Gastrocnemius medialis (tissue), 4 donors: ENCODE results near the gene SPSB1. TPM values are rescaled to one million over a fixed set of nuclear protein-coding genes. Genes with fewer than 3 reads are reported as not detected.

Experiments
- ATAC-seq, 2 donors: fragments of 150-250 bp; one replicate each; pipeline ENCODE4 v1.9.1; 2016
- DNase-seq, 2 donors: peaks; one replicate each; pipeline ENCODE4 v3.0.0-alpha.2; 2019
- H3K27ac ChIP-seq, 4 donors: fragments of 200-600 bp; sonication (generic); 1 replicate in 1 of 4; 2 replicates in 3 of 4; pipeline ENCODE4 v1.5.1; 2016 to 2018; ENCODE audit warnings: mild to moderate bottlenecking in 2 of 4, moderate library complexity in 1 of 4
- H3K27me3 ChIP-seq, 3 donors: fragments of 200-600 bp; sonication (generic) in 2 of 3; 1 replicate in 1 of 3; 2 replicates in 2 of 3; pipeline versions ENCODE4 v1.5.1 to v1.6.0; 2016 to 2019; ENCODE audit warnings: mild to moderate bottlenecking in 1 of 3, moderate library complexity in 1 of 3
- H3K36me3 ChIP-seq, 2 donors: fragments of 200-600 bp; sonication (generic) in 1 of 2; one replicate each; pipeline ENCODE4 v1.5.1; 2017 to 2018
- H3K4me1 ChIP-seq, 2 donors: fragments of 200-600 bp; sonication (generic) in 1 of 2; one replicate each; pipeline ENCODE4 v1.5.1; 2016 to 2017; ENCODE audit warnings: mild to moderate bottlenecking in 2 of 2
- H3K4me3 ChIP-seq, 4 donors: fragments of 200-600 bp; sonication (generic) in 3 of 4; 1 replicate in 1 of 4; 2 replicates in 3 of 4; pipeline ENCODE4 v1.5.1; 2016 to 2019; ENCODE audit warnings: mild to moderate bottlenecking in 2 of 4
- H3K9me3 ChIP-seq, 3 donors: fragments of 200-600 bp; sonication (generic) in 2 of 3; 1 replicate in 1 of 3; 2 replicates in 2 of 3; pipeline ENCODE4 v1.5.1; 2016 to 2019
- POLR2A ChIP-seq, 2 donors: fragments of 450-650 bp; IDR thresholded peaks; one replicate each; pipeline ENCODE4 v1.6.1; 2017; ENCODE audit warnings: antibody characterized with exemption in 2 of 2, mild to moderate bottlenecking in 2 of 2, moderate library complexity in 2 of 2
- in situ Hi-C, 4 donors: fragments of 200-750 bp; cut with MboI; loops; one replicate each; pipeline versions ENCODE4 v1.15.0 to v1.8.0; 2017; ENCODE audit warnings: low sequenced_read_pairs in 4 of 4
- intact Hi-C: fragments of 100-400 bp; cut with DNase I; formaldehyde crosslinking; loops from one replicate; pipeline ENCODE4 v1.15.1; 2023; ENCODE audit warnings: low total_unique reads
- total RNA-seq, 4 donors: library from RNA; depleted of rRNA; stranded (reverse); fragments of >200 nt; gene quantifications; one replicate each; pipeline versions ENCODE4 v1.1.0 to v1.2.3, GENCODE V29; 2016
- TF ChIP-seq, protein P1 (sequence below), 5 experiments: fragments of 450-650 bp in 3 of 5; fragments of 200-600 bp in 2 of 5; sonication (generic) in 2 of 5; IDR thresholded peaks in 4 of 5; conservative IDR thresholded peaks in 1 of 5; 1 replicate in 4 of 5; 2 replicates in 1 of 5; pipeline ENCODE4 v1.5.1; 2016 to 2019; ENCODE audit warnings: antibody characterized with exemption in 5 of 5, mild to moderate bottlenecking in 3 of 5, moderate library complexity in 3 of 5

SPSB1 gene
- total RNA-seq, 4 donors from 2014 or later: 40.4 to 161 (median 56.6) TPM

DNA sequence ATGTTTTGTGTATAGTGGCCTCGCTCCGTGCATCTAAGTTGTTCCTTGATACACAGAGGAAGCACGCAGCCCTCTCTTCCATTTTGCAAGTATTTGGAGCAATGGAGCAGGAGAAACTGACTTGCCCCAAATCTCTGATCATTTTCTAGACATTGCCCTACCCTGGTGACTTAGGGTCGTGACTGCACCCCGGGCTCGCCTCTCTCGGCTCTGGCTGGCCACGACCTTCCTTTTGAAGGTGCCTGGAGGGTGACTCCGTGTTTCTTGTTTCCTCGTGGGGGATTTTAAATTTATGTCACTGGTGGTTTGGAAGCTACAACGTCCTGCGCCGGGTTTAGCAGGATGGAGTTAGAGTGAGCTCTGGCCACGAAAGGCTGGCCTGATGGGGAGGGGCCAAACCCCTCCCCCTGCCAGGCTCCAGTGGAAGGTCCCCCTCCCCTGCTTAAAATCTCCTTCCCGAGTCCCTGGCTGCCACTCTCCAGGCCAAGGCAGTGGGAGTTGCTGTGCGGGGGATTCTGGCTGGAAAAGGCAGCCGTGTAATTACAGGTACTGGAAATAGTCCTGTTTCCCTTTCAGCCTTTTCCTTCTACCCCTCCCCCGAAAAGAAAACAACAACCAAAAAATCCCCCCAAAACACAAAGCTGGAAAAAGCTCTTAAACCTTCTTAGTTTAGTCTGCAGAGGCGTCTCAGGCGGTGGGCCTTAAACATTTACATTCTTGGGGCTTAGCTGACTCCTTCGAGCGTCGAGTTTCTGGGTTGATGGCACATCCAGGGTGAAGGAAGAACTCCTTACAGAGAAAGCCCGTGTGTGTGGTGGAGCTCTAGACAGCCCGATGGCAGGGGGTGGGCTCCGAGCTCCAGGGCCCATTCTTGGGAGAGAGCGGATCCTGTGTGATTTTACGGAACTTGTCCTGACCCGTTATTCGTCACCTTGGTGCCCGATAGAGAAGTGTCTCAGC is 28.1 kb downstream of the SPSB1 start:
- peaks cover 33 to 37% of the 10 kb centered on the region in 2 donors for H3K4me1 ChIP-seq
- in situ Hi-C loops: no loop called here
- H3K36me3 ChIP-seq: no peaks in the 10 kb centered on the region
- H3K27me3 ChIP-seq: no peaks in the 10 kb centered on the region
- intact Hi-C loops: no loop called here
- ATAC-seq: no peak
- H3K9me3 ChIP-seq: no peaks in the 10 kb centered on the region
- TF ChIP-seq, protein P1, sequence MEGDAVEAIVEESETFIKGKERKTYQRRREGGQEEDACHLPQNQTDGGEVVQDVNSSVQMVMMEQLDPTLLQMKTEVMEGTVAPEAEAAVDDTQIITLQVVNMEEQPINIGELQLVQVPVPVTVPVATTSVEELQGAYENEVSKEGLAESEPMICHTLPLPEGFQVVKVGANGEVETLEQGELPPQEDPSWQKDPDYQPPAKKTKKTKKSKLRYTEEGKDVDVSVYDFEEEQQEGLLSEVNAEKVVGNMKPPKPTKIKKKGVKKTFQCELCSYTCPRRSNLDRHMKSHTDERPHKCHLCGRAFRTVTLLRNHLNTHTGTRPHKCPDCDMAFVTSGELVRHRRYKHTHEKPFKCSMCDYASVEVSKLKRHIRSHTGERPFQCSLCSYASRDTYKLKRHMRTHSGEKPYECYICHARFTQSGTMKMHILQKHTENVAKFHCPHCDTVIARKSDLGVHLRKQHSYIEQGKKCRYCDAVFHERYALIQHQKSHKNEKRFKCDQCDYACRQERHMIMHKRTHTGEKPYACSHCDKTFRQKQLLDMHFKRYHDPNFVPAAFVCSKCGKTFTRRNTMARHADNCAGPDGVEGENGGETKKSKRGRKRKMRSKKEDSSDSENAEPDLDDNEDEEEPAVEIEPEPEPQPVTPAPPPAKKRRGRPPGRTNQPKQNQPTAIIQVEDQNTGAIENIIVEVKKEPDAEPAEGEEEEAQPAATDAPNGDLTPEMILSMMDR (IDR thresholded peaks at IDR 0.05 in 4 of 5, conservative IDR thresholded peaks at IDR 0.05 in 1 of 5): no peak
- TF ChIP-seq POLR2A (IDR thresholded peaks at IDR 0.05): no peak
- no peak overlapping the region for H3K4me3 ChIP-seq
- DNase-seq: no peak
- H3K27ac ChIP-seq: no peak overlapping the region

DNA sequence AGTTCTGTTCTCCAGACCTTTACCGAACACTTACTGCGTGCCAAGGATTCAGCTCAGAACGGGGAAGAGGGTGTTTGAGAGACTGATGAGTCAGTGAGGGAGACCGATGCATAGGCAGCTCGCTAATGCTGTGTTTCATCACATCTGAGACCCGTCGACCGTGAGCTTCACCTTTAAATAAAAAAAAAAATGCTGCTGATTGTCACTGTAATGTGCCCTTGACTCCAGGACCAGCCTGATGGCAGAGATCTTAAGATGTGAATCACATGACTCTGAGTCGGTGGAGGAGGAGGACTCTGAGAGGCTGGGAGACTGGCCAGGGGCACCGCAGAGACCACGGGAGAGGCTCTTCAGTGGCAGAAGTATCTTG is 28.8 kb downstream of the SPSB1 start:
- H3K4me1 ChIP-seq: peaks cover 33 to 39% of the 10 kb centered on the region in 2 donors
- in situ Hi-C loops: no loop called here
- H3K4me3 ChIP-seq: no peak overlapping the region

DNA sequence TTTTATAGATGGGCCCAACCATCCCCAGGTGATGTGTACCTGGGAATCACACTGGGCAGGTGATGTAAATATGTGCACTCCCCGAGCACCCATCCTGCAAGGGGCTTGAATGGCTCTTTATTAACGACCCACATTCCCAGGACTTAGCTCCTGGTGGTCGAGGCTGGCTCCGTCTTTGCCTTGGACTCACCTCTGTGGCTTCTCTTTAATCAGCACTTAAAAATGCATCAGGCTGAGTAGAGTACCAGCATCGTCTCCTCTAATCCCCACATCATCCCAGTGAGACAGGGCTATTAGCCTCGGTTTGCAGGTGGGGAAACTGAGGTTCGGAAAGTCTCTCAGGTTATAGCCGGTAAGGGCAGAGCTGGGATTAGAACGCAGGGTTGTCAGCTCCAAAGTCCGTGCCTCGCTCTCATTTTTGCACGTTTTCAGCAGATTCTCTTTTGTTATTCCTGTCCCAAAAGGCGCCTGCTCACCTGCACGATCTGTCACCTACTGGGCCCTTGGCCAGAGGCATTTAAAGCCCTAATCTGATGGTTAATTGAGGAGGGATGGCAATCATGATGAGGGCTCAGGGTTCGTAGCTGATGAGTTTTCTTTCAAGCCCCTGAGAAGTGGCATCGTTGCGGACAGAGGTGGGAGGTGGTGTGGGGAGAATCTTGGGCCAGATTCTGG is 29.4 kb downstream of the SPSB1 start:
- H3K4me1 ChIP-seq: peaks cover 33 to 44% of the 10 kb centered on the region in 2 donors

More for the DNA sequence above, 28.8 kb downstream of the SPSB1 start:
- intact Hi-C loops: no loop called here
- Histone ChIP-seq H3K36me3 (no peaks in the 10 kb centered on the region), H3K9me3 (no peaks in the 10 kb centered on the region), H3K27me3 (no peaks in the 10 kb centered on the region), H3K27ac (no peak overlapping the region)
- DNase-seq: no peak
- ATAC-seq: peak; percentile 9 to 12
- no peak for TF ChIP-seq POLR2A (IDR thresholded peaks at IDR 0.05)
- TF ChIP-seq, protein P1 (IDR thresholded peaks at IDR 0.05 in 4 of 5, conservative IDR thresholded peaks at IDR 0.05 in 1 of 5): no peak

DNA sequence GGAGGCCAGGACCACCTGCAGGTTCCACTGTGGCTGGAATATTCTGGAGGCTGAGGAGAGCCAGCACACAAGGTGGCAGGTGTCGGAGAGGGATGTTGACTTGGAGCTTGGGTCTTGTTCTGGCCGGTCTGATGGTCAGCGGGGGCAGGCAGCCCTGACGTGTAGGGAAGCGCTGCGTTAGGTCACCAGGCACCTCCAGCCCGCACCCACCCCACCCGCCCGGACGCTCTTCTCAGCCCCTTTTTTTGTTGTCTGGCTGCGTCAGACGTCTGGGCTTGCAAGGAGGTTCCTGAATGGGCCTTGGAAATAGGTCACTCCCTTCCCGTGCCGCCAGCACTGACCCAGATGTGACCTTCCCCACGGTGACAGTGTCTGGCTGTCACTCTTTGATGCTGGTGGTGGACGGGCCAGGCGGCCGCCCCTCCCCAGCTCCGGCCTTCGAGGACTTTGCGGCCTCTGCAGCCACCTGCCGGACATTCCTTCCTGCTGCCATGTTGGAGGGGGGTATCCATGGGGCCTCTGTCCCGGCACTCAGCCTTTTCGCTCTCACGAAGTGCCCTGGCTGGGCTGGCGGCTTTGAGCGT is 30.1 kb downstream of the SPSB1 start:
- no peaks in the 10 kb centered on the region for H3K9me3 ChIP-seq
- H3K27ac ChIP-seq: no peak overlapping the region
- ATAC-seq: no peak
- peaks cover 27 to 41% of the 10 kb centered on the region in 2 donors for H3K4me1 ChIP-seq
- no peaks in the 10 kb centered on the region for H3K36me3 ChIP-seq
- intact Hi-C loops: no loop called here
- TF ChIP-seq, protein P1 (IDR thresholded peaks at IDR 0.05 in 4 of 5, conservative IDR thresholded peaks at IDR 0.05 in 1 of 5): no peak
- TF ChIP-seq POLR2A (IDR thresholded peaks at IDR 0.05): no peak
- DNase-seq: no peak
- no peaks in the 10 kb centered on the region for H3K27me3 ChIP-seq
- in situ Hi-C loops: no loop called here
- no peak overlapping the region for H3K4me3 ChIP-seq

More for the DNA sequence above, 29.4 kb downstream of the SPSB1 start:
- H3K27ac ChIP-seq: no peak overlapping the region
- no peaks in the 10 kb centered on the region for H3K9me3 ChIP-seq
- TF ChIP-seq POLR2A (IDR thresholded peaks at IDR 0.05): no peak
- TF ChIP-seq, protein P1 (IDR thresholded peaks at IDR 0.05 in 4 of 5, conservative IDR thresholded peaks at IDR 0.05 in 1 of 5): no peak
- H3K36me3 ChIP-seq: no peaks in the 10 kb centered on the region
- H3K27me3 ChIP-seq: no peaks in the 10 kb centered on the region
- in situ Hi-C loops: no loop called here
- no peak for DNase-seq
- H3K4me3 ChIP-seq: no peak overlapping the region
- intact Hi-C loops: no loop called here
- no peak for ATAC-seq
